Adipocyte (in vitro differentiated cells): ENCODE data around the gene NPTN.

Source experiments
- DNase-seq: peaks from one replicate; pipeline ENCODE4 v3.0.0-alpha.2; 2015; ENCODE audit warnings: low read depth
- H3K27me3 ChIP-seq: replicated peaks from 2 replicates; pipeline ENCODE4 v1.7.0; 2013; ENCODE audit warnings: mild to moderate bottlenecking, low read length, moderate library complexity; ENCODE audit not compliant: control insufficient read depth, insufficient read depth
- H3K36me3 ChIP-seq: 2 replicates; pipeline ENCODE4 v1.7.0; 2013; ENCODE audit warnings: low read length, mild to moderate bottlenecking, moderate library complexity; ENCODE audit not compliant: control insufficient read depth, insufficient read depth, severe bottlenecking
- H3K4me1 ChIP-seq: 2 replicates; pipeline ENCODE4 v1.7.0; 2013; ENCODE audit warnings: mild to moderate bottlenecking, low read length, moderate library complexity; ENCODE audit not compliant: control insufficient read depth, insufficient read depth
- H3K4me3 ChIP-seq: 2 replicates; pipeline ENCODE4 v1.7.0; 2013; ENCODE audit warnings: mild to moderate bottlenecking, low read length, moderate library complexity
- H3K9ac ChIP-seq: 2 replicates; pipeline ENCODE4 v1.7.0; 2013; ENCODE audit warnings: mild to moderate bottlenecking, low read length, moderate library complexity
- H3K9me3 ChIP-seq: 2 replicates; pipeline ENCODE4 v1.7.0; 2013; ENCODE audit warnings: mild to moderate bottlenecking, low read length, moderate library complexity; ENCODE audit not compliant: control insufficient read depth

The NPTN gene

GRCh38 chr15:73538563-73539211 is 94.5 kb downstream of the NPTN start:
- Histone ChIP-seq H3K4me3 (no peak overlapping the region), H3K36me3 (no peaks in the 10 kb centered on the region), H3K4me1 (peaks cover 14% of the 10 kb centered on the region), H3K27me3 (no peaks in the 10 kb centered on the region), H3K9me3 (no peaks in the 10 kb centered on the region), H3K9ac (no peak overlapping the region)
- no peak for DNase-seq

- no peak for DNase-seq
- no peak overlapping the region for H3K4me3 ChIP-seq
- no peaks in the 10 kb centered on the region for H3K9me3 ChIP-seq
- H3K9ac ChIP-seq = no peak overlapping the region
- H3K36me3 ChIP-seq = no peaks in the 10 kb centered on the region
- H3K27me3 ChIP-seq = no peaks in the 10 kb centered on the region
- peaks cover 14% of the 10 kb centered on the region for H3K4me1 ChIP-seq
These were observed 95.1 kb downstream of the NPTN start for GRCh38 chr15:73538123-73538522.

GRCh38 chr15:73530649-73531048 is 102.5 kb downstream of the NPTN start:
- H3K9me3 ChIP-seq = no peaks in the 10 kb centered on the region
- no peak overlapping the region for H3K9ac ChIP-seq
- DNase-seq = peak; percentile 24
- no peaks in the 10 kb centered on the region for H3K4me1 ChIP-seq
- H3K4me3 ChIP-seq = no peak overlapping the region
- H3K27me3 ChIP-seq = no peaks in the 10 kb centered on the region
- no peaks in the 10 kb centered on the region for H3K36me3 ChIP-seq

GRCh38 chr15:73527598-73527997 is 105.6 kb downstream of the NPTN start:
- Histone ChIP-seq H3K4me3 (no peak overlapping the region), H3K36me3 (no peaks in the 10 kb centered on the region), H3K9me3 (no peaks in the 10 kb centered on the region), H3K4me1 (no peaks in the 10 kb centered on the region), H3K27me3 (no peaks in the 10 kb centered on the region), H3K9ac (no peak overlapping the region)
- DNase-seq = no peak

- no peak overlapping the region for H3K4me3 ChIP-seq
- H3K36me3 ChIP-seq = no peaks in the 10 kb centered on the region
- no peak overlapping the region for H3K9ac ChIP-seq
- DNase-seq = no peak
- no peaks in the 10 kb centered on the region for H3K27me3 ChIP-seq
- no peaks in the 10 kb centered on the region for H3K9me3 ChIP-seq
- H3K4me1 ChIP-seq = no peaks in the 10 kb centered on the region
These were observed 108.3 kb downstream of the NPTN start for GRCh38 chr15:73524919-73525318.

- Histone ChIP-seq H3K9ac (no peak overlapping the region), H3K27me3 (no peaks in the 10 kb centered on the region), H3K4me3 (no peak overlapping the region), H3K9me3 (peaks cover 3% of the 10 kb centered on the region), H3K4me1 (no peaks in the 10 kb centered on the region), H3K36me3 (no peaks in the 10 kb centered on the region)
- DNase-seq = no peak
These were observed 111.2 kb downstream of the NPTN start for GRCh38 chr15:73522011-73522410.

GRCh38 chr15:73518876-73519733 is 114.1 kb downstream of the NPTN start:
- no peaks in the 10 kb centered on the region for H3K36me3 ChIP-seq
- H3K4me1 ChIP-seq = no peaks in the 10 kb centered on the region
- peaks cover 3% of the 10 kb centered on the region for H3K9me3 ChIP-seq
- no peak overlapping the region for H3K4me3 ChIP-seq
- DNase-seq = no peak
- no peaks in the 10 kb centered on the region for H3K27me3 ChIP-seq
- H3K9ac ChIP-seq = no peak overlapping the region

GRCh38 chr15:73518180-73518862 is 114.9 kb downstream of the NPTN start:
- Histone ChIP-seq H3K27me3 (no peaks in the 10 kb centered on the region), H3K4me3 (no peak overlapping the region), H3K36me3 (no peaks in the 10 kb centered on the region), H3K9ac (no peak overlapping the region), H3K4me1 (no peaks in the 10 kb centered on the region), H3K9me3 (peaks cover 3% of the 10 kb centered on the region)
- DNase-seq = no peak

GRCh38 chr15:73517566-73517965 is 115.6 kb downstream of the NPTN start:
- no peak overlapping the region for H3K9ac ChIP-seq
- peaks cover 3% of the 10 kb centered on the region for H3K9me3 ChIP-seq

GRCh38 chr15:73515527-73515926 is 117.7 kb downstream of the NPTN start:
- Histone ChIP-seq H3K9ac (no peak overlapping the region), H3K4me3 (no peak overlapping the region), H3K27me3 (no peaks in the 10 kb centered on the region), H3K9me3 (peaks cover 3% of the 10 kb centered on the region), H3K36me3 (no peaks in the 10 kb centered on the region), H3K4me1 (no peaks in the 10 kb centered on the region)
- no peak for DNase-seq

More at GRCh38 chr15:73517566-73517965, 115.6 kb downstream of the NPTN start:
- DNase-seq = no peak
- Histone ChIP-seq H3K36me3 (no peaks in the 10 kb centered on the region), H3K4me1 (no peaks in the 10 kb centered on the region), H3K27me3 (no peaks in the 10 kb centered on the region), H3K4me3 (no peak overlapping the region)
